Measurements from ENCODE around the gene LSM3.

LSM3 gene

GRCh38 chr3:14158370-14158769, 20.2 kb upstream of the LSM3 start:
- H3K4me3 ChIP-seq: no peak overlapping the region
- H3K4me1 ChIP-seq: no peaks in the 10 kb centered on the region
- H3K36me3 ChIP-seq: peaks cover 91 to 98% (median 94%) of the 10 kb centered on the region in 3 donors
- H3K27ac ChIP-seq: no peak overlapping the region
- intact Hi-C loops (cut with DNase I; ENCODE audit: low total_unique reads): no loop called here
- no peaks in the 10 kb centered on the region for H3K27me3 ChIP-seq
- DNase-seq: no peak
- peaks cover 0 to 11% (median 0%) of the 10 kb centered on the region in 3 donors for H3K9me3 ChIP-seq
- no peak for TF ChIP-seq CTCF (IDR thresholded peaks at IDR 0.05)

DNA sequence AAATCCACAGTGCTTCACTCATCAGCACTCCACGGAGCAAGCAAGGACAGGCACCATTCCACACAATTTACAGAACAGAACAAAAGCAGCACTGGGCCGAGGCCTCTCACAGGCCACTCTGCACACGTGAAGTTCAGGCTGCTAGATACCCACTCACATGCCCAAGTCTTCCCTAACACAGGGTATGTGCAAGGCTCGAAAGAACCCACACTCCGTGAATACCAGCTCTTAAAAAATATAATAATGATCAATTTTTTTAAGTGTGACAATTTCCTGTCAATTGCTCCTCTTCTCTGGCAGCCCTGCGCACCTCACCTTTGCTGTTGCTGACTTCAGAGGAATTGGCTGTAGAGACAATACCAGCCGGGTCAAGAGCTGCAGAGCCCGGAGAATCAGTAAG, 19.2 kb upstream of the LSM3 start:
- Histone ChIP-seq H3K27ac (no peak overlapping the region), H3K27me3 (no peaks in the 10 kb centered on the region), H3K36me3 (peaks cover 91 to 98% (median 95%) of the 10 kb centered on the region in 3 donors), H3K9me3 (peaks cover 0 to 11% (median 0%) of the 10 kb centered on the region in 3 donors), H3K4me1 (no peaks in the 10 kb centered on the region), H3K4me3 (no peak overlapping the region)
- intact Hi-C loops (cut with DNase I; ENCODE audit: low total_unique reads): no loop called here
- no peak for DNase-seq
- no peak for TF ChIP-seq CTCF (IDR thresholded peaks at IDR 0.05)

GRCh38 chr3:14161282-14161681, 17.3 kb upstream of the LSM3 start:
- H3K27ac ChIP-seq: no peak overlapping the region
- no peak for TF ChIP-seq CTCF (IDR thresholded peaks at IDR 0.05)
- intact Hi-C loops (cut with DNase I; ENCODE audit: low total_unique reads): no loop called here
- H3K27me3 ChIP-seq: no peaks in the 10 kb centered on the region
- H3K9me3 ChIP-seq: peaks cover 0 to 11% (median 0%) of the 10 kb centered on the region in 3 donors
- no peaks in the 10 kb centered on the region for H3K4me1 ChIP-seq
- H3K36me3 ChIP-seq: peaks cover 98 to 100% (median 100%) of the 10 kb centered on the region in 3 donors
- H3K4me3 ChIP-seq: no peak overlapping the region
- DNase-seq: no peak

DNA sequence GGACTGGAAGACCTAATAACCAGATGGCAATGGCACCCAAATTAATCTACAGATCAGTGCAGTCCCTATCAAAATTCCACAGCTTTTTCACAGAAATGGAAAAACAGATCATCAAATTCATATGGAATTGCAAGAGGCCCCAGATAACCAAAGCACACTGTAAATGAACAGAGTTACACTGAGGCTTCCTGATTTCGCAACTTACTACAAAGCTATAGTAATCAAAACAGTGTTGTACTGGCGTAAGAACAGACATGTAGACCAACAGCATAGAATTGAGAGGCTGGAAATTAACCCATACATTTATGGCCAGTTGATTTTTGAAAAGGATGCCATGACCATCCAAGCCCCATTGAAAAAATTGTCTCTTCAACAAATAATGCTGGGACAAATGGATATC, 16.4 kb upstream of the LSM3 start:
- Histone ChIP-seq H3K4me1 (no peaks in the 10 kb centered on the region), H3K9me3 (peaks cover 0 to 11% (median 0%) of the 10 kb centered on the region in 3 donors), H3K4me3 (no peak overlapping the region), H3K27ac (no peak overlapping the region), H3K27me3 (no peaks in the 10 kb centered on the region), H3K36me3 (peaks cover 100% of the 10 kb centered on the region in 3 donors)
- TF ChIP-seq CTCF (IDR thresholded peaks at IDR 0.05): no peak
- DNase-seq: no peak
- intact Hi-C loops (cut with DNase I; ENCODE audit: low total_unique reads): no loop called here

DNA sequence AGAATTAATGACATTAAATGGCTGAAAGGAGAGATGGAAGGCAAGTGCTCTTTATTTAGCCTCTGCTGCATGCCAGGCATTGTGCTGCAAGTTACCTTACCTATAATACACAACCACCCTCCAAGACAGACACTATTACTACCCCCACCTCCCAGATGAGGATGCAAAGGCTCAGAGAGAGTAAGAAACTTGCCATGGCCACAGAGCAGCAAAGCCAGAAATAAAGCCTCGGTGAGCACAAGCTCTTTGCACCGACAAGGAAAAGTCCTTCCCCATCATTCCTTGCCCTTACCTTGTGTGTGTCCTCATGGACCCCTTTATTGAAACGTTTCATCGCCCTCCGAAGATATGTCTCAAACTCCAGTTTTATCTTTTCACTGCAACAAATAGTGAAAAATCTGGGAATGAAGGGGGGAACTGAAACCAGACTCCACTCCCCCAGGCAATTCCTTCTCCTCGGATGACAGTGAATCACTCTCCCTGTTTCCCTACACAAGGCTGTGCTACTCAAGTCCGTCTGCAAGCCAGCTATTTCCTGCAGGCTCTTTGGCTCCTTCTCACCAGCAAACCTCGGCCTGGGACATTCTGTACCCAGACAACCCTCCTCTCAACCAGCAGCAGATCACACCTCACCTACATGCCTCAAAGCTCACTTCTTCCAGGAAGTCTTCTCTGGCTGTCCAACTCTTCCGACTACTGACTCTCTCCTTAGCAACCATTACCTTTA, 11.6 kb upstream of the LSM3 start:
- Histone ChIP-seq H3K9me3 (peaks cover 0 to 2% (median 0%) of the 10 kb centered on the region in 3 donors), H3K27me3 (no peaks in the 10 kb centered on the region), H3K36me3 (peaks cover 98 to 100% (median 100%) of the 10 kb centered on the region in 3 donors)

More for the DNA sequence above, 11.6 kb upstream of the LSM3 start:
- H3K27ac ChIP-seq: no peak overlapping the region
- H3K4me3 ChIP-seq: no peak overlapping the region
- no peak for TF ChIP-seq CTCF (IDR thresholded peaks at IDR 0.05)
- intact Hi-C loops (cut with DNase I; ENCODE audit: low total_unique reads): no loop called here
- H3K4me1 ChIP-seq: no peaks in the 10 kb centered on the region
- no peak for DNase-seq
